HCT116 (cell line): ENCODE data around the gene COA1. TPM values are rescaled to one million over a fixed set of nuclear protein-coding genes. Genes with fewer than 3 reads are reported as not detected.

Experiments
- ATAC-seq: fragments of 200-7000 bp; cut with Tn5 transposase; 2 replicates; pipeline ENCODE4 v1.9.1; 2020; ENCODE audit warnings: mild to moderate bottlenecking, moderate library complexity
- BruUV-seq: library from RNA; stranded (reverse); fragments of 400-500 nt; replicated peaks from 2 replicates; lab custom pipeline; 2021; lab: Mats Ljungman, UMichigan
- CTCF ChIA-PET: fragments of 300-600 bp; sonication (Branson Sonifier 250); formaldehyde crosslinking; loops from one replicate; lab custom pipeline; 2021; ENCODE audit warnings: antibody characterized with exemption; lab: Charles Lee
- POLR2A ChIA-PET: fragments of 300-600, 350-600 bp; sonication (Branson Sonifier 250); formaldehyde crosslinking; loops from one replicate; lab custom pipeline; 2021; ENCODE audit warnings: antibody characterized with exemption; lab: Charles Lee
- RAD21 ChIA-PET, 2 experiments: fragments of 300-600 bp; sonication (Branson Sonifier 250); formaldehyde crosslinking; loops; one replicate each; lab custom pipeline; 2023; ENCODE audit warnings: low total read pairs in 2 of 2; ENCODE audit not compliant: uncharacterized antibody in 2 of 2, unreplicated experiment in 2 of 2, low non-redundant PET in 1 of 2; lab: Charles Lee
- DNase-seq: peaks from one replicate; pipeline ENCODE4 v3.0.0-alpha.2; 2010; ENCODE audit warnings: low read depth, low spot score
- H2AFZ ChIP-seq: fragments of 200-600 bp; shearing (Covaris generic), sonication (generic); 2 replicates; pipeline ENCODE4 v1.6.1; 2017; ENCODE audit warnings: low read depth, mixed run types, mixed read lengths, antibody characterized with exemption, low read length; ENCODE audit not compliant: poor library complexity, severe bottlenecking
- H3K27ac ChIP-seq: 2 replicates; pipeline ENCODE4 v1.5.1; 2012; ENCODE audit warnings: low read depth, low read length
- H3K27me3 ChIP-seq: fragments of 200-600 bp; sonication (generic); 2 replicates; pipeline ENCODE4 v1.6.1; 2016; ENCODE audit warnings: mixed run types, low read length, mixed read lengths; ENCODE audit not compliant: insufficient read depth
- H3K36me3 ChIP-seq, 2 experiments: fragments of 200-500 bp in 1 of 2; fragments of 200-600 bp in 1 of 2; sonication (Bioruptor generic) in 1 of 2; sonication (generic) in 1 of 2; 2 replicates each; pipeline versions ENCODE4 v1.5.1 to v1.6.1; 2014 to 2016; ENCODE audit warnings: low read length in 2 of 2, inconsistent platforms in 1 of 2, mixed read lengths in 1 of 2, mixed run types in 1 of 2; ENCODE audit not compliant: insufficient read depth in 2 of 2, control insufficient read depth in 1 of 2
- H3K4me1 ChIP-seq, 2 experiments: fragments of 200-600 bp in 1 of 2; sonication (generic) in 1 of 2; 2 replicates each; pipeline versions ENCODE4 v1.5.1 to v1.6.1; 2012 to 2017; ENCODE audit warnings: low read length in 2 of 2, inconsistent platforms in 1 of 2, mild to moderate bottlenecking in 1 of 2, mixed read lengths in 1 of 2, mixed run types in 1 of 2, moderate library complexity in 1 of 2; ENCODE audit not compliant: insufficient read depth in 2 of 2, control insufficient read depth in 1 of 2
- H3K4me2 ChIP-seq: fragments of 200-600 bp; sonication (generic); 2 replicates; pipeline ENCODE4 v1.6.1; 2017; ENCODE audit warnings: mixed run types, low read length, mixed read lengths
- H3K4me3 ChIP-seq, 2 experiments: fragments of 200-600 bp in 1 of 2; sonication (generic) in 1 of 2; replicated peaks in 1 of 2; 2 replicates each; pipeline ENCODE4 v1.5.1; 2011 to 2016; ENCODE audit warnings: low read length in 2 of 2, control low read depth in 1 of 2, low read depth in 1 of 2, mild to moderate bottlenecking in 1 of 2, mixed read lengths in 1 of 2, mixed run types in 1 of 2
- H3K79me2 ChIP-seq: fragments of 200-600 bp; sonication (generic); 2 replicates; pipeline ENCODE4 v1.6.1; 2017; ENCODE audit warnings: mild to moderate bottlenecking, mixed run types, low read length, moderate library complexity, mixed read lengths; ENCODE audit not compliant: insufficient read depth
- H3K9ac ChIP-seq: fragments of 200-600 bp; sonication (generic); 2 replicates; pipeline ENCODE4 v1.6.1; 2016; ENCODE audit warnings: low read length, mixed read lengths
- H3K9me2 ChIP-seq: fragments of 200-600 bp; sonication (generic), shearing (Covaris generic); 2 replicates; pipeline ENCODE4 v1.6.1; 2017; ENCODE audit warnings: mixed run types, mild to moderate bottlenecking, moderate library complexity; ENCODE audit not compliant: insufficient read depth
- H3K9me3 ChIP-seq, 2 experiments: fragments of 200-500 bp in 1 of 2; fragments of 200-600 bp in 1 of 2; sonication (Bioruptor generic) in 1 of 2; sonication (generic) in 1 of 2; 2 replicates each; pipeline ENCODE4 v1.6.1; 2014 to 2017; ENCODE audit warnings: low read length in 2 of 2, mixed read lengths in 2 of 2, inconsistent platforms in 1 of 2, low read depth in 1 of 2, mild to moderate bottlenecking in 1 of 2, mixed run types in 1 of 2, moderate library complexity in 1 of 2; ENCODE audit not compliant: control insufficient read depth in 1 of 2, insufficient read depth in 1 of 2
- H4K20me1 ChIP-seq: fragments of 200-600 bp; sonication (generic), shearing (Covaris generic); 2 replicates; pipeline ENCODE4 v1.6.1; 2017; ENCODE audit warnings: mixed run types, mild to moderate bottlenecking, moderate library complexity; ENCODE audit not compliant: insufficient read depth
- ATF3 ChIP-seq: IDR thresholded peaks from 2 replicates; pipeline ENCODE4 v1.6.1; 2012
- CEBPB ChIP-seq: IDR thresholded peaks from 2 replicates; pipeline ENCODE4 v1.6.1; 2012; ENCODE audit warnings: low read depth
- CTCF ChIP-seq, 3 experiments: fragments of 200-600 bp in 1 of 3; sonication (generic) in 1 of 3; IDR thresholded peaks in 2 of 3; conservative IDR thresholded peaks in 1 of 3; 2 replicates each; pipeline ENCODE4 v1.5.1; 2012 to 2017; ENCODE audit warnings: low read depth in 2 of 3, low read length in 2 of 3, antibody characterized with exemption in 1 of 3, borderline replicate concordance in 1 of 3, control low read depth in 1 of 3, mild to moderate bottlenecking in 1 of 3, mixed read lengths in 1 of 3, mixed run types in 1 of 3, moderate library complexity in 1 of 3; ENCODE audit not compliant: insufficient read depth in 1 of 3
- ELF1 ChIP-seq: IDR thresholded peaks from 2 replicates; pipeline ENCODE4 v1.6.1; 2012; ENCODE audit warnings: low read depth, borderline replicate concordance
- EZH2 ChIP-seq: fragments of 200-600 bp; sonication (generic); IDR thresholded peaks from 2 replicates; pipeline ENCODE4 v1.6.1; 2017; ENCODE audit warnings: antibody characterized with exemption, mixed run types
- JUND ChIP-seq: IDR thresholded peaks from 2 replicates; pipeline ENCODE4 v1.6.1; 2012
- POLR2AphosphoS5 ChIP-seq: IDR thresholded peaks from 2 replicates; pipeline ENCODE4 v1.6.1; 2011; ENCODE audit warnings: mild to moderate bottlenecking, low read depth, low read length, moderate library complexity
- REST ChIP-seq: IDR thresholded peaks from 2 replicates; pipeline ENCODE4 v1.6.1; 2012; ENCODE audit warnings: low read depth
- SP1 ChIP-seq: IDR thresholded peaks from 2 replicates; pipeline ENCODE4 v1.6.1; 2012; ENCODE audit warnings: low read depth
- TCF7L2 ChIP-seq: IDR thresholded peaks from 2 replicates; pipeline ENCODE4 v1.7.0; 2011; ENCODE audit warnings: borderline replicate concordance, inconsistent platforms; ENCODE audit not compliant: insufficient read depth, insufficient read length; ENCODE audit errors: extremely low read depth
- ZNF274 ChIP-seq: fragments of 200-500 bp; sonication (Bioruptor generic); IDR thresholded peaks from 2 replicates; pipeline ENCODE4 v1.6.1; 2014; ENCODE audit warnings: mild to moderate bottlenecking, low read depth, low read length, inconsistent platforms
- intact Hi-C: fragments of 100-400 bp; cut with micrococcal nuclease; formaldehyde crosslinking; loops from 2 replicates; pipeline ENCODE4 v1.10.0; 2022
- total RNA-seq: library from RNA; stranded (reverse); gene quantifications from one replicate; pipeline ENCODE4 v1.2.1, GENCODE V29; 2021; ENCODE audit not compliant: unreplicated experiment

The COA1 gene
- total RNA-seq, 1 experiment from 2014 or later: 78.5 TPM

GRCh38 chr7:43769791-43770465 is 40.6 kb upstream of the COA1 start:
- H2AFZ ChIP-seq: no peak overlapping the region
- ChIA-PET CTCF (no interaction called here), RAD21 (no interaction called here), POLR2A (no interaction called here)
- no peak overlapping the region for H3K27ac ChIP-seq
- peaks cover 4 to 5% of the 10 kb centered on the region in 2 experiments for H3K4me1 ChIP-seq
- H3K27me3 ChIP-seq: no peaks in the 10 kb centered on the region
- H3K36me3 ChIP-seq: no peaks in the 10 kb centered on the region; a peak in 1 of 4 replicates
- intact Hi-C loops: no loop called here
- H3K79me2 ChIP-seq: no peaks in the 10 kb centered on the region
- TF ChIP-seq ELF1 (no peak), CTCF (IDR thresholded peaks at IDR 0.05 in 2 of 3, conservative IDR thresholded peaks at IDR 0.05 in 1 of 3; ENCODE audit: borderline replicate concordance in 1 of 3, insufficient read depth in 1 of 3, low read depth in 2 of 3, low read length in 2 of 3) (0 out of 6 replicates have a peak, but pooled peaks of 1 of the 3 experiments have one; percentile 19)
- no peaks in the 10 kb centered on the region for H3K9me2 ChIP-seq
- DNase-seq (no peak), ATAC-seq (peak; percentile 63)
- no peak overlapping the region for H3K4me3 ChIP-seq
- no peak overlapping the region for H3K4me2 ChIP-seq
- no peak overlapping the region for H3K9ac ChIP-seq
- BruUV-seq: no TSS peak
- H4K20me1 ChIP-seq: no peaks in the 10 kb centered on the region
- no peaks in the 10 kb centered on the region for H3K9me3 ChIP-seq

GRCh38 chr7:43769281-43769680 is 40.0 kb upstream of the COA1 start:
- no peak for DNase-seq
- no peak overlapping the region for H2AFZ ChIP-seq
- no peak overlapping the region for H3K27ac ChIP-seq
- peaks cover 11 to 12% of the 10 kb centered on the region in 2 experiments for H3K4me1 ChIP-seq
- no peaks in the 10 kb centered on the region for H3K27me3 ChIP-seq
- RAD21 ChIA-PET: no interaction called here
- ATAC-seq: no peak
- no peak overlapping the region for H3K4me2 ChIP-seq
- intact Hi-C loops: no loop called here
- H3K4me3 ChIP-seq: no peak overlapping the region
- no peak overlapping the region for H3K9ac ChIP-seq
- no peaks in the 10 kb centered on the region for H3K79me2 ChIP-seq
- no peaks in the 10 kb centered on the region for H3K9me3 ChIP-seq
- CTCF ChIA-PET: interaction anchor here (1.2 kb wide), 1 partner anchor 70 kb away, joined by 3 read pairs; no protein-coding TSS in a partner anchor
- no peaks in the 10 kb centered on the region for H3K9me2 ChIP-seq
- no TSS peak for BruUV-seq
- H4K20me1 ChIP-seq: no peaks in the 10 kb centered on the region
- TF ChIP-seq REST: no peak
- TF ChIP-seq ATF3: no peak
- no peak for TF ChIP-seq JUND
- TF ChIP-seq SP1: no peak
- no peak for TF ChIP-seq CEBPB
- no peak for TF ChIP-seq EZH2
- no peak for TF ChIP-seq TCF7L2
- TF ChIP-seq POLR2AphosphoS5: no peak
- TF ChIP-seq ZNF274: no peak
- H3K36me3 ChIP-seq: no peaks in the 10 kb centered on the region; a peak in 1 of 4 replicates
- POLR2A ChIA-PET: no interaction called here
